Fibroblast of mammary gland (primary cell): ENCODE measurements around the gene EIF2S3.

Experiments
- DNase-seq: peaks from one replicate; pipeline ENCODE4 v3.0.0-alpha.2; 2010; ENCODE audit warnings: low read depth
- H3K4me3 ChIP-seq: 2 replicates; pipeline ENCODE4 v1.5.1; 2011; ENCODE audit warnings: low read depth, mild to moderate bottlenecking, low read length, moderate library complexity; ENCODE audit not compliant: control insufficient read depth
- CTCF ChIP-seq: conservative IDR thresholded peaks from 2 replicates; pipeline ENCODE4 v1.5.1; 2011; ENCODE audit warnings: low read depth, low read length, inconsistent platforms; ENCODE audit not compliant: control insufficient read depth, insufficient read depth

EIF2S3 gene

GRCh38 chrX:24054182-24055042, at the start of gene EIF2S3:
Gene EIF2S3, plus strand, starts transcription at chrX:24054956. Its CDS starts 13 bp downstream, at chrX:24054969.
- TF ChIP-seq CTCF = peak; percentile 39
- H3K4me3 ChIP-seq = no peak within 1 kb of the TSS
- peak; percentile 98 for DNase-seq

GRCh38 chrX:24005028-24005427, 49.7 kb upstream of the EIF2S3 start:
- H3K4me3 ChIP-seq = no peak overlapping the region
- TF ChIP-seq CTCF = no peak
- DNase-seq = no peak

GRCh38 chrX:24005867-24006266, 48.9 kb upstream of the EIF2S3 start:
- no peak for TF ChIP-seq CTCF
- no peak overlapping the region for H3K4me3 ChIP-seq
- no peak for DNase-seq

- no peak overlapping the region for H3K4me3 ChIP-seq
- no peak for TF ChIP-seq CTCF
- no peak for DNase-seq
Measured at GRCh38 chrX:24012266-24012665, 42.5 kb upstream of the EIF2S3 start.

GRCh38 chrX:24014388-24015018, 40.3 kb upstream of the EIF2S3 start:
- no peak for TF ChIP-seq CTCF
- DNase-seq = peak; percentile 12
- H3K4me3 ChIP-seq = no peak overlapping the region

- no peak overlapping the region for H3K4me3 ChIP-seq
- no peak for TF ChIP-seq CTCF
- no peak for DNase-seq
Measured at GRCh38 chrX:24017674-24018073, 37.1 kb upstream of the EIF2S3 start.

GRCh38 chrX:24018809-24019208, 35.9 kb upstream of the EIF2S3 start:
- TF ChIP-seq CTCF = no peak
- no peak overlapping the region for H3K4me3 ChIP-seq
- no peak for DNase-seq
